ENCODE results near the gene PIK3R6.
A peak's percentile ranks its signal among the peaks of the same experiment; 100 is the strongest.

PIK3R6 gene

DNA sequence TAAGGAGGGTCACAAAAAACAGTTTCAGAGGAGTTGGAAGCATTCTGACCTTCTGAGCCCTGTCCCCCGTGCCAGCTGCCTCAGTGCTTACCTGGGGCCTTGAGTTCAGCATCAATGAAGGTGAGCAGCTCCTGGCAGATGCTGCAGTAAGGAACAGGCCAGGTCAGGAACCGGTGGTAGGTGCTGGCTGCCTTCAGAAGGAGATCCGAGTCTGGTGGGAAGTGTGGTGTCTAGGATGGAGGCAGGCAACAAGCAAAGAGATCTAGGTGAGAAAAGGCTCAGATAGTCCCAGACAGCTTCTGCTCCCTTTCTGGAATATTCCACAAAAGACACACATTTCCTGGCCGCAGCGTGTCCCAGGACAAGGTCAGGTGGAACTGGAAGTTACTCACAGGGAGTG, 37.2 kb upstream of the PIK3R6 start:
- H3K9me3 ChIP-seq (ENCODE audit: insufficient read depth, low read depth, low read length): no peaks in the 10 kb centered on the region
- no peak overlapping the region for H3K4me3 ChIP-seq (ENCODE audit: low read length, poor library complexity, severe bottlenecking)
- H3K4me2 ChIP-seq (ENCODE audit: low read depth, low read length, poor library complexity, severe bottlenecking): no peak overlapping the region

DNA sequence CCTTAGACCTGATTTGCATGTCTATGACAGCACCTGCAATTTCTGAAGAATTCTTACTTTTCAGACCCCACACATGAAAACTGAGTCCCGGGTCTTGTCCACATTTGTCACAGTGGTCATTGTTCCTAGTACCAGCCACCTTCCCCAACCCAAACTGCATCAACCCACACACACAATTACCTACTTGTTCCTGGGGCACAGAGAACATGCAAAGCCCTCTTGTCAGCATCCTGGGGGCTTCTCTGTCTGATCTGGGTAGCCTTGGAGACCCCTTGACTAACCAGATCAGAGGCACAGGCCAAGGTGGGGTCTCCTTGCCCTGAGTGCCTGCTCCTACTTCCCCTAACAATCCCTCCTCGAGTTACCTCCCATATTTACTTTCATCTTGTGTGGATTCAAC, 36.7 kb upstream of the PIK3R6 start:
- Histone ChIP-seq H3K4me3 (ENCODE audit: low read length, poor library complexity, severe bottlenecking) (no peak overlapping the region), H3K9me3 (ENCODE audit: insufficient read depth, low read depth, low read length) (no peaks in the 10 kb centered on the region), H3K27me3 (ENCODE audit: insufficient read depth, low read length, poor library complexity, severe bottlenecking) (no peaks in the 10 kb centered on the region), H3K9me2 (replicated peaks; ENCODE audit: low read depth, low read length) (no peaks in the 10 kb centered on the region), H3K4me1 (ENCODE audit: insufficient read depth, low read length, poor library complexity, severe bottlenecking) (peaks cover 25% of the 10 kb centered on the region), H2AFZ (ENCODE audit: low read length) (no peak overlapping the region), H3F3A (ENCODE audit: low read depth) (no peaks in the 10 kb centered on the region), H3K36me3 (ENCODE audit: insufficient read depth, low read length) (peaks cover 30% of the 10 kb centered on the region; the same call in 1 of the 2 replicates), H3K79me2 (ENCODE audit: insufficient read depth, low read length) (no peaks in the 10 kb centered on the region), H4K20me1 (ENCODE audit: insufficient read depth, low read length, poor library complexity, severe bottlenecking) (no peaks in the 10 kb centered on the region), H3K4me2 (ENCODE audit: low read depth, low read length, poor library complexity, severe bottlenecking) (no peak overlapping the region), H3K9ac (ENCODE audit: low read depth, low read length, poor library complexity, severe bottlenecking) (no peak overlapping the region)
- no peak for TF ChIP-seq CTCF (conservative IDR thresholded peaks at IDR 0.05; ENCODE audit: low read length)
- TF ChIP-seq EZH2phosphoT487 (IDR thresholded peaks at IDR 0.05; ENCODE audit: borderline replicate concordance): no peak

More for the DNA sequence above, 37.2 kb upstream of the PIK3R6 start:
- H3K79me2 ChIP-seq (ENCODE audit: insufficient read depth, low read length): no peaks in the 10 kb centered on the region
- no peaks in the 10 kb centered on the region for H3K27me3 ChIP-seq (ENCODE audit: insufficient read depth, low read length, poor library complexity, severe bottlenecking)
- H3K9me2 ChIP-seq (replicated peaks; ENCODE audit: low read depth, low read length): no peaks in the 10 kb centered on the region
- H2AFZ ChIP-seq (ENCODE audit: low read length): no peak overlapping the region
- no peaks in the 10 kb centered on the region for H3F3A ChIP-seq (ENCODE audit: low read depth)
- peaks cover 20% of the 10 kb centered on the region for H3K4me1 ChIP-seq (ENCODE audit: insufficient read depth, low read length, poor library complexity, severe bottlenecking)
- TF ChIP-seq CTCF (conservative IDR thresholded peaks at IDR 0.05; ENCODE audit: low read length) (no peak), EZH2phosphoT487 (IDR thresholded peaks at IDR 0.05; ENCODE audit: borderline replicate concordance) (no peak)
- no peak overlapping the region for H3K9ac ChIP-seq (ENCODE audit: low read depth, low read length, poor library complexity, severe bottlenecking)
- H4K20me1 ChIP-seq (ENCODE audit: insufficient read depth, low read length, poor library complexity, severe bottlenecking): no peaks in the 10 kb centered on the region
- H3K36me3 ChIP-seq (ENCODE audit: insufficient read depth, low read length): peaks cover 31% of the 10 kb centered on the region; the same call in 1 of the 2 replicates

GRCh38 chr17:8900626-8901585, 33.4 kb upstream of the PIK3R6 start:
- Histone ChIP-seq H3K27me3 (ENCODE audit: insufficient read depth, low read length, poor library complexity, severe bottlenecking) (no peaks in the 10 kb centered on the region), H3K4me1 (ENCODE audit: insufficient read depth, low read length, poor library complexity, severe bottlenecking) (peaks cover 54% of the 10 kb centered on the region), H3F3A (ENCODE audit: low read depth) (no peaks in the 10 kb centered on the region), H3K9me3 (ENCODE audit: insufficient read depth, low read depth, low read length) (no peaks in the 10 kb centered on the region), H3K36me3 (ENCODE audit: insufficient read depth, low read length) (peaks cover 14% of the 10 kb centered on the region; the same call in 1 of the 2 replicates), H3K4me3 (ENCODE audit: low read length, poor library complexity, severe bottlenecking) (no peak overlapping the region), H3K4me2 (ENCODE audit: low read depth, low read length, poor library complexity, severe bottlenecking) (peak overlapping the region; percentile 84), H3K9me2 (replicated peaks; ENCODE audit: low read depth, low read length) (no peaks in the 10 kb centered on the region), H3K9ac (ENCODE audit: low read depth, low read length, poor library complexity, severe bottlenecking) (peak overlapping the region; percentile 55), H4K20me1 (ENCODE audit: insufficient read depth, low read length, poor library complexity, severe bottlenecking) (no peaks in the 10 kb centered on the region), H2AFZ (ENCODE audit: low read length) (no peak overlapping the region), H3K79me2 (ENCODE audit: insufficient read depth, low read length) (no peaks in the 10 kb centered on the region)
- TF ChIP-seq CTCF (conservative IDR thresholded peaks at IDR 0.05; ENCODE audit: low read length): peak; percentile 18
- TF ChIP-seq EZH2phosphoT487 (IDR thresholded peaks at IDR 0.05; ENCODE audit: borderline replicate concordance): no peak
